Measurements from ENCODE around the gene SLC16A5.
A peak's percentile ranks its signal among the peaks of the same experiment; 100 is the strongest.
"Not testable (repeated sequence)": the region's sequence is repeated elsewhere in the genome, so short reads cannot be mapped to it uniquely, and the experiment has no call there.

SLC16A5 gene

DNA sequence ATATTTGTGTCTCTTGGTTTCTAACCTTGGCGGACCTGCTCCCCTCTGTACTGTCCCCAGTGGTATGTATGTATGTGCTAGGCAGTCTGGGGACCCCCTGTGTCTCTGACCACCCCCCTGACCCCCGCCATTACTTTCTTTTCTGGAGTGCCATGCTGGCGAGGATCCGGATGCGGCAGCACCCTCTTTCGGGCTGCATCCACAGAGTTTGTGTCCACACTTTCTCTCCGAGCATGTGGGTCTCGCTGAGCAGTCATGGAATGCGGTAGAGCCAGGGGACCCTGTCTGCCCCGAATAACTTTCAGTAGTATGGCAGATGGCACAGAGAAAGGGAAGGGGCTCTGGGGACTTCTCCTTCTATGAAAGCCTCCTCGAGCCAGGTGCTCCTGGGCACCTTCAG is 23.7 kb upstream of the SLC16A5 start:
- Histone ChIP-seq H3K9me3 (ENCODE audit: control insufficient read depth in 1 of 2, low read length in 2 of 2) (no peaks in the 10 kb centered on the region), H3K27me3 (ENCODE audit: control insufficient read depth in 1 of 2, insufficient read depth in 2 of 2, low read length in 2 of 2) (no peaks in the 10 kb centered on the region), H3K36me3 (ENCODE audit: control insufficient read depth in 1 of 2, insufficient read depth in 2 of 2, low read length in 2 of 2) (peaks cover 27 to 54% of the 10 kb centered on the region in 2 donors), H3K9ac (ENCODE audit: low read depth in 1 of 2, low read length in 2 of 2) (no peak overlapping the region), H3K27ac (ENCODE audit: low read depth, low read length) (no peak overlapping the region), H3K4me1 (ENCODE audit: control insufficient read depth in 1 of 2, insufficient read depth in 2 of 2, low read length in 2 of 2) (peaks cover 0 to 5% of the 10 kb centered on the region in 2 donors), H3K4me3 (ENCODE audit: low read depth in 1 of 2, low read length in 2 of 2) (no peak overlapping the region)

DNA sequence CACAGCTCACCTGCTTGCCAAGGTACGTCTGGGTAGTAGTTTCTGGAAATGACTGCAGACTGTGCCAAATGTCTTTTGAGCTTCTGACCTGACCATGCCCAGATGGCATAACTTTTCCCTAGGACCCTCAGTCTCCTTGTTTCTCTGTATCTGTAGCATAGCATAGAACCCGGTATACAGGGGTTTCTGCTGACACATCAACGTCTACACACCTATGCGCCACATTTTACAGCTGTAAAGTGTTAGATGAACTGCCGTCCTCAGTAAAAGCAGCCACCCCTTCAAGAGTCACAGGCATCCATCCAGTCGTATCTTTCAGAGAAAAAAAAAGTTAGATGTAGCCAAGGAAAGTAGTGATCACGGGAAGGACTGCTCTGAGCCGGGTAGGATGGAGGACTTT is 23.3 kb upstream of the SLC16A5 start:
- Histone ChIP-seq H3K4me1 (ENCODE audit: control insufficient read depth in 1 of 2, insufficient read depth in 2 of 2, low read length in 2 of 2) (peaks cover 0 to 4% of the 10 kb centered on the region in 2 donors), H3K36me3 (ENCODE audit: control insufficient read depth in 1 of 2, insufficient read depth in 2 of 2, low read length in 2 of 2) (peaks cover 26 to 52% of the 10 kb centered on the region in 2 donors), H3K9ac (ENCODE audit: low read depth in 1 of 2, low read length in 2 of 2) (no peak overlapping the region), H3K27me3 (ENCODE audit: control insufficient read depth in 1 of 2, insufficient read depth in 2 of 2, low read length in 2 of 2) (no peaks in the 10 kb centered on the region), H3K27ac (ENCODE audit: low read depth, low read length) (no peak overlapping the region), H3K9me3 (ENCODE audit: control insufficient read depth in 1 of 2, low read length in 2 of 2) (no peaks in the 10 kb centered on the region), H3K4me3 (ENCODE audit: low read depth in 1 of 2, low read length in 2 of 2) (no peak overlapping the region)

DNA sequence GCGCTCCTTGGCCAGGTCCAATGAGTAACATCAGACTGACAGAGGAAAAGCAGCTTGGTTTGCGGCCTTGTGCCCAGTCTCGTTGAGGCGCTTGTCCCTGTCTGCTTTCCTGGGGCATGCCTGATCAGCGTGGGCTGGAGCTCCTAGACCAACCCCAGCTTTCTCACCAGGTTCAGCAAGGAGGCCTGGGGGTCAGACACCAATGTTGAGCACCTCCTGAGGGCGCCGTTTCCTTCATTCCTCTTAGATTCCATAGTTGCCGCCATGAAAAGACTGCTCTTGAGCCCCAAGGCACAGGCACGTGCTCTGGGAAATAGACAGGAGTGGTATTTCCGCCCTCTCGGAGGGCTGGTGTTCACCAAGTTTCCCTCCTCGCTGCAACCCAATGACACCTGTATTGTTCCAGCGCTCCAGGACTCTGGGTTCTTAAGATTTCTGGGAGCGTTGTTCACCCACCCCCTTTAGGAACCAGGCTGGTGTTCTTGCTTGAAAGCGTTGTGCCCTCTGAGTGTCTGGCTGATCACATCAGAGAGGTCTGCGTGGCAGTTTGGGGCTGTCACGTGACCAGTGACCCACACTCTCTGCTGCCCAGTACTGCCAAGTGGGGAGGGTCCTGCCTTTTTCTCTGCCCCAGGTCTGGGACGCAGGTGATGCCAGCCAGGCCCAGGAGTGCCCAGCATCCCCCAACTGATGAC is 22.7 kb upstream of the SLC16A5 start:
- no peak overlapping the region for H3K4me3 ChIP-seq (ENCODE audit: low read depth in 1 of 2, low read length in 2 of 2)
- H3K27me3 ChIP-seq (ENCODE audit: control insufficient read depth in 1 of 2, insufficient read depth in 2 of 2, low read length in 2 of 2), result no peaks in the 10 kb centered on the region
- no peak overlapping the region for H3K27ac ChIP-seq (ENCODE audit: low read depth, low read length)
- H3K9ac ChIP-seq (ENCODE audit: low read depth in 1 of 2, low read length in 2 of 2), result no peak overlapping the region
- H3K9me3 ChIP-seq (ENCODE audit: control insufficient read depth in 1 of 2, low read length in 2 of 2), result no peaks in the 10 kb centered on the region
- peaks cover 23 to 50% of the 10 kb centered on the region in 2 donors for H3K36me3 ChIP-seq (ENCODE audit: control insufficient read depth in 1 of 2, insufficient read depth in 2 of 2, low read length in 2 of 2)
- H3K4me1 ChIP-seq (ENCODE audit: control insufficient read depth in 1 of 2, insufficient read depth in 2 of 2, low read length in 2 of 2), result no peaks in the 10 kb centered on the region

DNA sequence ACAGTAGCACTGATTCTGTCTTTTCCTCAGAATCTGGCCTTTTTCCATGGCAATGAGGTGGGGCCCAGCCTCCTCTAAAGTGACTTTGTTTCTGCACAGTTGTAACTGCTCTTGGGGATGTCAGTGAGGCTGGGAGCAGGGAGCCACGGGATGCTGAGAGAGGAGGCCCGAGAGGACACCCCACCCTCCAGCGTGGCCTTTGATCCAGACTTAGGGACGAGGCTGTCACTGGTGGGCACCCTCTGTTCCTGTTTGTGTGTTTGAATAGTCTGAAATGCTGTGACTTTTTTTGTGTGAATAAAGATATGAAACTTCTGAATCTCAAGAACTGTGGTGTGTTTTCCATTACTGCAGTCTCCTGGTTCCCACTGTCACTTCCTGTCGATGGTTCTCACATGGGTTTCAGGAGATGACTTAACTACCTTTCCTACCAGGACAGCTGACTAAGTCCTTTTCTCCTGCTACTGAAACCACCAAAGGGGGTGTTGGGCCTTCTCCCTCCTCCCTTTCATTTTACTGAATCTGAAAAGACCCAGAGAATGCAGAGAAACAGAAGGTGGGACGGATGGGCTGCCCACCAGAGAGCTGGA is 22.1 kb upstream of the SLC16A5 start:
- no peaks in the 10 kb centered on the region for H3K27me3 ChIP-seq (ENCODE audit: control insufficient read depth in 1 of 2, insufficient read depth in 2 of 2, low read length in 2 of 2)
- H3K9ac ChIP-seq (ENCODE audit: low read depth in 1 of 2, low read length in 2 of 2), result no peak overlapping the region
- no peak overlapping the region for H3K4me3 ChIP-seq (ENCODE audit: low read depth in 1 of 2, low read length in 2 of 2)
- H3K4me1 ChIP-seq (ENCODE audit: control insufficient read depth in 1 of 2, insufficient read depth in 2 of 2, low read length in 2 of 2), result no peaks in the 10 kb centered on the region
- H3K36me3 ChIP-seq (ENCODE audit: control insufficient read depth in 1 of 2, insufficient read depth in 2 of 2, low read length in 2 of 2), result peaks cover 23 to 48% of the 10 kb centered on the region in 2 donors
- no peak overlapping the region for H3K27ac ChIP-seq (ENCODE audit: low read depth, low read length)
- H3K9me3 ChIP-seq (ENCODE audit: control insufficient read depth in 1 of 2, low read length in 2 of 2), result no peaks in the 10 kb centered on the region

DNA sequence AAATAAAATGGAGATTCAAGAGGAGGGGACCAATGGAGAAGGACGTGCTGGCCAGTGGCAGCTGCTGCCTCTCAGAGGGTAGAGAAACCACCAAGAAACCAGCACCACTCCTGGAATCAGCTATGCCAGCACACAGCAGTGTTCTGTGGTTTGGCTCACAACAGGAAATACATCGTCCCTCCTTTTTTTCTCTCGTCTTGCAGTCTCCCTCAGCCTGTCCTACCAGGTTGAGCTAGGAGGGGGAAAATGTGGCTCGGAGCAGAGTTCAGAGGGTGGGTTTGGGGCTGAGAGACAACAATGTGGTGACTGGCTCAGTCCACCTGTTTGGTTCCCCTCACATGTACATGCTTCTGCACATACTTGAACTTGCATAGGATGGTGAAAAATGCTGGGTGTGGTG is 19.9 kb upstream of the SLC16A5 start:
- Histone ChIP-seq H3K4me1 (ENCODE audit: control insufficient read depth in 1 of 2, insufficient read depth in 2 of 2, low read length in 2 of 2) (no peaks in the 10 kb centered on the region), H3K36me3 (ENCODE audit: control insufficient read depth in 1 of 2, insufficient read depth in 2 of 2, low read length in 2 of 2) (peaks cover 14 to 26% of the 10 kb centered on the region in 2 donors), H3K4me3 (ENCODE audit: low read depth in 1 of 2, low read length in 2 of 2) (no peak overlapping the region), H3K9me3 (ENCODE audit: control insufficient read depth in 1 of 2, low read length in 2 of 2) (no peaks in the 10 kb centered on the region), H3K27ac (ENCODE audit: low read depth, low read length) (no peak overlapping the region), H3K27me3 (ENCODE audit: control insufficient read depth in 1 of 2, insufficient read depth in 2 of 2, low read length in 2 of 2) (no peaks in the 10 kb centered on the region), H3K9ac (ENCODE audit: low read depth in 1 of 2, low read length in 2 of 2) (no peak overlapping the region)

DNA sequence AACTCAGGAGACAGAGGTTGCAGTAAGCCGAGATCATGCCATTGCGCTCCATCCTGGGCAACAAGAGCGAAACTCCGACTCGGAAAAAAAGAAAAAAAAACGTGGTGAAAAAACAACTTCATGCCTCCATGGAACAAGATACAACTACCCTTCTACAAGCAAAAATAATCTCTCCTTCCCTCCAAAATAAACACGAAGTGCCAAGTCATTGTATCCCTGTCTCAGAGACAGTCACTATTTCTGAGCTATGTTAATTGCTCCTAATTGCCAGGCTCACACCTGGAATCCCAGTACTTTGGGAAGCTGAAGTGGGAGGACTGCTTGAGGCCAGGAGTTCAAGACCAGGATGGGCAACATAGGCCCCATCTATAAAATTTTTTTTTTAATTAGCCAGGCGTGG is 19.0 kb upstream of the SLC16A5 start:
- Histone ChIP-seq H3K4me1 (ENCODE audit: control insufficient read depth in 1 of 2, insufficient read depth in 2 of 2, low read length in 2 of 2) (no peaks in the 10 kb centered on the region), H3K27ac (ENCODE audit: low read depth, low read length) (no peak overlapping the region)

DNA sequence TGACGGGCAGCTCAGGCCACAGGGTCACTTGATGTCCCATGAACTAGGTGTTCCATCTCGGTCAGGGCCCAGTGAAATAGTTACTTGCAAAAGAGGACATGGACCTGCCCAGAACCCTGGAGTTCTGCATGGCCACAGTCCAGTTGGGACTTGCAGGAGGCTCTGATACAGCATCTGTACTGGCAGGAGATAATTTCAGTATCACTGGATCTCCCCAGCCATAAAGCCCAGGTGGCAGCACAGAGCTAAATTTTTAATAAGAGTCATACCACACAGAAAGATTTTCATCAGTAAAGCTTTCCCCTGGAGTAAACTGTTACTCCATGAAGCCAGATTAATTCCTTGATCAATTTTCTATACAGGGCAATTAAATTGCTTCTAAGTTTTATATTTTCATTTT is 18.0 kb upstream of the SLC16A5 start:
- no peak overlapping the region for H3K9ac ChIP-seq (ENCODE audit: low read depth in 1 of 2, low read length in 2 of 2)
- H3K9me3 ChIP-seq (ENCODE audit: control insufficient read depth in 1 of 2, low read length in 2 of 2), result no peaks in the 10 kb centered on the region
- H3K27me3 ChIP-seq (ENCODE audit: control insufficient read depth in 1 of 2, insufficient read depth in 2 of 2, low read length in 2 of 2), result no peaks in the 10 kb centered on the region
- H3K4me1 ChIP-seq (ENCODE audit: control insufficient read depth in 1 of 2, insufficient read depth in 2 of 2, low read length in 2 of 2), result no peaks in the 10 kb centered on the region
- H3K27ac ChIP-seq (ENCODE audit: low read depth, low read length), result no peak overlapping the region
- H3K4me3 ChIP-seq (ENCODE audit: low read depth in 1 of 2, low read length in 2 of 2), result no peak overlapping the region
- H3K36me3 ChIP-seq (ENCODE audit: control insufficient read depth in 1 of 2, insufficient read depth in 2 of 2, low read length in 2 of 2), result peaks cover 0 to 7% of the 10 kb centered on the region in 2 donors

More for the DNA sequence above, 19.0 kb upstream of the SLC16A5 start:
- Histone ChIP-seq H3K9ac (ENCODE audit: low read depth in 1 of 2, low read length in 2 of 2) (no peak overlapping the region), H3K9me3 (ENCODE audit: control insufficient read depth in 1 of 2, low read length in 2 of 2) (no peaks in the 10 kb centered on the region), H3K4me3 (ENCODE audit: low read depth in 1 of 2, low read length in 2 of 2) (no peak overlapping the region), H3K36me3 (ENCODE audit: control insufficient read depth in 1 of 2, insufficient read depth in 2 of 2, low read length in 2 of 2) (peaks cover 6 to 17% of the 10 kb centered on the region in 2 donors), H3K27me3 (ENCODE audit: control insufficient read depth in 1 of 2, insufficient read depth in 2 of 2, low read length in 2 of 2) (no peaks in the 10 kb centered on the region)

DNA sequence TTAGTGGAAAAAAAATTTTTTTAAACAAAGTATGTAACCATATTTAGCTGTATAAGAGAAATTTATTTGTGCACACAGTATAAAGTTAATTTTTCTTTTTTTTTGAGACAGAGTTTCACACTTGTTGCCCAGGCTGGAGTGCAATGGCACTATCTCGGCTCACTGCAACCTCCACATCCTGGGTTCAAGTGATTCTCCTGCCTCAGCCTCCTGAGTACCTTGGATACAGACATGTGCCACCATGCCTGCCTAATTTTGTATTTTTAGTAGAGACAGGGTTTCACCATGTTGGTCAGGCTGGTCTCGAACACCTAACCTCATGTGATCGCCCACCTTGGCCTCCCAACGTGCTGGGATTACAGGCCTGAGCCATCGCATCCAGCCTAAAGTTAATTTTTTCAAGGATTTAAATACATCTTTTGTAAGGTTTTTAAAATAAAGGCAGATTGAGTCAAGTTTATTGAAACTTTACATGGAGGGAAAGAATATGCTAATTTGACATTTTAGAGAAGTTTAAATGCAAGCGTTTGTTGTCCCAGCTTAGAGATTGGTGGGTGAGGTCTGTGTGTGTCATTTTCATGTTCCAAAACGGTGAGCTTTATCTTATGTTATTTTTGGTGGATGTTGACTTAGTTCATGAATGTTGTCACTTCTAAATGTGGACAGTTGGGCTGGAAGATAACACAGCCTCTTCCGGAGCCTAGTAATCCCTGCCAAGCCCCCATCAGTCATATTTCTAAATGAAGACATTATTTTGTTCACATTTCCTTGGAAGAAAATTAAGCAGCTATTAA is 16.1 kb upstream of the SLC16A5 start:
- not testable (repeated sequence) for H3K9ac ChIP-seq (ENCODE audit: low read depth in 1 of 2, low read length in 2 of 2); H3K27me3 ChIP-seq (ENCODE audit: control insufficient read depth in 1 of 2, insufficient read depth in 2 of 2, low read length in 2 of 2); H3K9me3 ChIP-seq (ENCODE audit: control insufficient read depth in 1 of 2, low read length in 2 of 2); H3K4me1 ChIP-seq (ENCODE audit: control insufficient read depth in 1 of 2, insufficient read depth in 2 of 2, low read length in 2 of 2); H3K27ac ChIP-seq (ENCODE audit: low read depth, low read length); H3K4me3 ChIP-seq (ENCODE audit: low read depth in 1 of 2, low read length in 2 of 2); H3K36me3 ChIP-seq (ENCODE audit: control insufficient read depth in 1 of 2, insufficient read depth in 2 of 2, low read length in 2 of 2)

DNA sequence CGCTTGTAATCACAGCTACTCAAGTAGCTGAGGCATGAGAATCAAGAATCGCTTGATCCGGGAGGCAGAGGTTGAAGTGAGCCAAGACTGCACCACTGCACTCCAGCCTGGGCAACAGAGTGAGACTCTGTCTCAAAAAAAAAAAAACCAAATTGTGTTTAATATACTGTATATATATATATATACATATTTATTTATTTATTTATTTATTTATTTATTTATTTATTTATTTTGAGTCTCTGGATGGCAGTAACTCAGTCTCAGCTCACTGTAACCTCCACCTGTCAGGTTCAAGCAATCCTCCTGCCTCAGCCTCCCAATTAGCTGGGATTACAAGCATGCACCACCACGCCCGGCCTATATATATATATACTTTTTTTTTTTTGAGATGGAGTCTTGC is 14.8 kb upstream of the SLC16A5 start:
- H3K9ac ChIP-seq (ENCODE audit: low read depth in 1 of 2, low read length in 2 of 2), result not testable (repeated sequence)

DNA sequence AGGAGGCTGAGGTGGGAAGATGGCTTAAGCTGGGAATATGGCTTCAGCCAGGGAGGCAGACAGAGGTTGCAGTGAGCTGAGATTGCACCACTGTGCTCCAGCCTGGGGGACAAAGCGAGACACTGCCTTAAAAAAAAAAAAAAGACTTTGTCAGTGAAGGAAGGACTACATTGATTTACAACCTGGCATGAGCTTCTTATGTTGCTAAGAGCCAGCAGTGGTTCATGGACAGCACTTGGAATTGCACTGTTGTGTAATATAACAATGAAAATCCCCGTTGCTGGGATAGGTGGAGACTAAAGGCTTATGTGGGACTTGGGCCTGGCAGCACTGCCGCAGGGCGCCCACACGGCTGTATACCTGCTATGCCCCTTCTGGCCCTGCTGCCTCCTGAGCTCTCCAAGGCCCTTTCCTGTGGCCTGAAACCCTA is 14.1 kb upstream of the SLC16A5 start:
- Histone ChIP-seq H3K4me3 (ENCODE audit: low read depth in 1 of 2, low read length in 2 of 2) (no peak overlapping the region), H3K9ac (ENCODE audit: low read depth in 1 of 2, low read length in 2 of 2) (peak overlapping the region in 1 of 2 donors; percentile 26), H3K27me3 (ENCODE audit: control insufficient read depth in 1 of 2, insufficient read depth in 2 of 2, low read length in 2 of 2) (no peaks in the 10 kb centered on the region), H3K36me3 (ENCODE audit: control insufficient read depth in 1 of 2, insufficient read depth in 2 of 2, low read length in 2 of 2) (no peaks in the 10 kb centered on the region), H3K27ac (ENCODE audit: low read depth, low read length) (no peak overlapping the region), H3K4me1 (ENCODE audit: control insufficient read depth in 1 of 2, insufficient read depth in 2 of 2, low read length in 2 of 2) (peaks cover 13 to 22% of the 10 kb centered on the region in 2 donors), H3K9me3 (ENCODE audit: control insufficient read depth in 1 of 2, low read length in 2 of 2) (no peaks in the 10 kb centered on the region)

More for the DNA sequence above, 14.8 kb upstream of the SLC16A5 start:
- not testable (repeated sequence) for H3K27me3 ChIP-seq (ENCODE audit: control insufficient read depth in 1 of 2, insufficient read depth in 2 of 2, low read length in 2 of 2); H3K9me3 ChIP-seq (ENCODE audit: control insufficient read depth in 1 of 2, low read length in 2 of 2); H3K4me3 ChIP-seq (ENCODE audit: low read depth in 1 of 2, low read length in 2 of 2); H3K36me3 ChIP-seq (ENCODE audit: control insufficient read depth in 1 of 2, insufficient read depth in 2 of 2, low read length in 2 of 2); H3K27ac ChIP-seq (ENCODE audit: low read depth, low read length)
- H3K4me1 ChIP-seq (ENCODE audit: control insufficient read depth in 1 of 2, insufficient read depth in 2 of 2, low read length in 2 of 2), result peaks cover 6 to 14% of the 10 kb centered on the region in 2 donors
